ENCODE results near the gene CBR1. TPM values are rescaled to one million over a fixed set of nuclear protein-coding genes. Genes with fewer than 3 reads are reported as not detected.

CBR1 gene
- total and polyA plus RNA-seq, 2 of the 13 experiments (the other 11 are each of a cell fraction or from before 2014, with no cell fraction given): 33.7 to 38.7 TPM

DNA sequence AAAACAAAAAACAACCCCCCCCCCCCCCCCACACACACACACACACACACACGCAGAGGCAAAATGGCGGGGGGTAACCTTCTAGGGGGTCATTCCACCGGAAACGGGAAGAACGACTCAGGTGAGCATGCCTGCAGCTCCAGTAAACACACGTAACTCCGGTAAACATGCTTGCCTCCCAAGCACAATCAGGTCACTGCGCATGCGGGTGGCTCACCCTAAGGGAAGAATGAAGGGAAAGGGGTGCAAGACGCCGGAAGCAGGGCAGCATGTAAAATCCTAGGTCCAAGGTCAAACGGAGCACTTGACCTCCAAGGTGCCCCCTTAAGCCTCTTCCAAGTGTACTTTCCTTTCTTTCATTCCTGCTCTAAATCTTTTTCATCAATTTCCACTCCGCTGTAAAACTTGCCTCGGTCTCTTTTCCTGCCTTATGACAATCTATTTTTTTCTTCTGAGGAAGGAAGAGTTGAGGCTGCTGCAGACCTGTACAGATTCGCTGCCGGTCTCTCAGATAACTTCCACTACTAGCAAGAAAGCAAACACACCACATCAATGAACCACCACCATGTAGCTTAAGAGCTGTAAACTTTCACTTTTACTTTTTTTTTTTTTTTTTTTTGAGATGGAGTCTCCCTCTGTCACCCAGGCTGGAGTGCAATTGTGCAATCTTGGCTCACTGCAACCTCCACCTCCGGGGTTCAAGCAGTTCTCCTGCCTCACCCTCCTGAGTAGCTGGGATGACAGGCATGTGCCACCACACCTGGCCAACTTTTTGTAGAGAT, 44.0 kb downstream of the CBR1 start (continued):
- TF ChIP-seq, protein P1, sequence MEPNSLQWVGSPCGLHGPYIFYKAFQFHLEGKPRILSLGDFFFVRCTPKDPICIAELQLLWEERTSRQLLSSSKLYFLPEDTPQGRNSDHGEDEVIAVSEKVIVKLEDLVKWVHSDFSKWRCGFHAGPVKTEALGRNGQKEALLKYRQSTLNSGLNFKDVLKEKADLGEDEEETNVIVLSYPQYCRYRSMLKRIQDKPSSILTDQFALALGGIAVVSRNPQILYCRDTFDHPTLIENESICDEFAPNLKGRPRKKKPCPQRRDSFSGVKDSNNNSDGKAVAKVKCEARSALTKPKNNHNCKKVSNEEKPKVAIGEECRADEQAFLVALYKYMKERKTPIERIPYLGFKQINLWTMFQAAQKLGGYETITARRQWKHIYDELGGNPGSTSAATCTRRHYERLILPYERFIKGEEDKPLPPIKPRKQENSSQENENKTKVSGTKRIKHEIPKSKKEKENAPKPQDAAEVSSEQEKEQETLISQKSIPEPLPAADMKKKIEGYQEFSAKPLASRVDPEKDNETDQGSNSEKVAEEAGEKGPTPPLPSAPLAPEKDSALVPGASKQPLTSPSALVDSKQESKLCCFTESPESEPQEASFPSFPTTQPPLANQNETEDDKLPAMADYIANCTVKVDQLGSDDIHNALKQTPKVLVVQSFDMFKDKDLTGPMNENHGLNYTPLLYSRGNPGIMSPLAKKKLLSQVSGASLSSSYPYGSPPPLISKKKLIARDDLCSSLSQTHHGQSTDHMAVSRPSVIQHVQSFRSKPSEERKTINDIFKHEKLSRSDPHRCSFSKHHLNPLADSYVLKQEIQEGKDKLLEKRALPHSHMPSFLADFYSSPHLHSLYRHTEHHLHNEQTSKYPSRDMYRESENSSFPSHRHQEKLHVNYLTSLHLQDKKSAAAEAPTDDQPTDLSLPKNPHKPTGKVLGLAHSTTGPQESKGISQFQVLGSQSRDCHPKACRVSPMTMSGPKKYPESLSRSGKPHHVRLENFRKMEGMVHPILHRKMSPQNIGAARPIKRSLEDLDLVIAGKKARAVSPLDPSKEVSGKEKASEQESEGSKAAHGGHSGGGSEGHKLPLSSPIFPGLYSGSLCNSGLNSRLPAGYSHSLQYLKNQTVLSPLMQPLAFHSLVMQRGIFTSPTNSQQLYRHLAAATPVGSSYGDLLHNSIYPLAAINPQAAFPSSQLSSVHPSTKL (CRISPR knock-in tag; IDR thresholded peaks at IDR 0.05): no peak
- no peak for TF ChIP-seq KAT2B (IDR thresholded peaks at IDR 0.05; ENCODE audit: borderline replicate concordance, low read depth, low read length)
- TF ChIP-seq, protein P2, sequence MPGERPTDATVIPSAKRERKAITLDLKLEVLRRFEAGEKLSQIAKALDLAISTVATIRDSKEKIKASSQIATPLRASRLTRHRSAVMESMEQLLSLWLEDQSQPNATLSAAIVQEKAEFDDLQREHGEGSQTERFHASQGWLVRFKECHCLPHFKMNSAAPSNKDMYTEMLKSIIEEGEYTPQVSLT (CRISPR knock-in tag; IDR thresholded peaks at IDR 0.05; ENCODE audit: borderline replicate concordance, low read depth): no peak
- TF ChIP-seq ZSCAN21 (CRISPR knock-in tag; IDR thresholded peaks at IDR 0.05; ENCODE audit: borderline replicate concordance): no peak
- no peak; the same call in 1 of the 2 replicates for TF ChIP-seq MXD4 (CRISPR knock-in tag; IDR thresholded peaks at IDR 0.05)
- no peak for TF ChIP-seq ZNF253 (CRISPR knock-in tag; IDR thresholded peaks at IDR 0.05; ENCODE audit: borderline replicate concordance)
- TF ChIP-seq ZNF234 (CRISPR knock-in tag; conservative IDR thresholded peaks at IDR 0.05): no peak
- no peak for TF ChIP-seq ZNF737 (CRISPR knock-in tag; IDR thresholded peaks at IDR 0.05; ENCODE audit: borderline replicate concordance)
- TF ChIP-seq RXRA (CRISPR knock-in tag; IDR thresholded peaks at IDR 0.05): 0 out of 2 replicates have a peak, but pooled peaks have one; percentile 9
- TF ChIP-seq, protein P3, sequence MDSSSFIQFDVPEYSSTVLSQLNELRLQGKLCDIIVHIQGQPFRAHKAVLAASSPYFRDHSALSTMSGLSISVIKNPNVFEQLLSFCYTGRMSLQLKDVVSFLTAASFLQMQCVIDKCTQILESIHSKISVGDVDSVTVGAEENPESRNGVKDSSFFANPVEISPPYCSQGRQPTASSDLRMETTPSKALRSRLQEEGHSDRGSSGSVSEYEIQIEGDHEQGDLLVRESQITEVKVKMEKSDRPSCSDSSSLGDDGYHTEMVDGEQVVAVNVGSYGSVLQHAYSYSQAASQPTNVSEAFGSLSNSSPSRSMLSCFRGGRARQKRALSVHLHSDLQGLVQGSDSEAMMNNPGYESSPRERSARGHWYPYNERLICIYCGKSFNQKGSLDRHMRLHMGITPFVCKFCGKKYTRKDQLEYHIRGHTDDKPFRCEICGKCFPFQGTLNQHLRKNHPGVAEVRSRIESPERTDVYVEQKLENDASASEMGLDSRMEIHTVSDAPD (CRISPR knock-in tag; IDR thresholded peaks at IDR 0.05): no peak
- TF ChIP-seq, protein P4, sequence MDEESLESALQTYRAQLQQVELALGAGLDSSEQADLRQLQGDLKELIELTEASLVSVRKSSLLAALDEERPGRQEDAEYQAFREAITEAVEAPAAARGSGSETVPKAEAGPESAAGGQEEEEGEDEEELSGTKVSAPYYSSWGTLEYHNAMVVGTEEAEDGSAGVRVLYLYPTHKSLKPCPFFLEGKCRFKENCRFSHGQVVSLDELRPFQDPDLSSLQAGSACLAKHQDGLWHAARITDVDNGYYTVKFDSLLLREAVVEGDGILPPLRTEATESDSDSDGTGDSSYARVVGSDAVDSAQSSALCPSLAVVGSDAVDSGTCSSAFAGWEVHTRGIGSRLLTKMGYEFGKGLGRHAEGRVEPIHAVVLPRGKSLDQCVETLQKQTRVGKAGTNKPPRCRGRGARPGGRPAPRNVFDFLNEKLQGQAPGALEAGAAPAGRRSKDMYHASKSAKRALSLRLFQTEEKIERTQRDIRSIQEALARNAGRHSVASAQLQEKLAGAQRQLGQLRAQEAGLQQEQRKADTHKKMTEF (CRISPR knock-in tag; IDR thresholded peaks at IDR 0.05): no peak
- TF ChIP-seq MED13 (CRISPR knock-in tag; IDR thresholded peaks at IDR 0.05): no peak
- no peak for TF ChIP-seq KDM6A (CRISPR knock-in tag; IDR thresholded peaks at IDR 0.05; ENCODE audit: low read depth)
- no peak for TF ChIP-seq MBD4 (IDR thresholded peaks at IDR 0.05; ENCODE audit: borderline replicate concordance, low read length)
- TF ChIP-seq PHF20 (CRISPR knock-in tag; IDR thresholded peaks at IDR 0.05): no peak
- TF ChIP-seq CEBPG (CRISPR knock-in tag; IDR thresholded peaks at IDR 0.05): peak; percentile 56; the same call in 1 of the 2 replicates
- no peak for TF ChIP-seq HIVEP1 (CRISPR knock-in tag; IDR thresholded peaks at IDR 0.05)
- TF ChIP-seq ISL2 (CRISPR knock-in tag; IDR thresholded peaks at IDR 0.05): no peak
- no peak for TF ChIP-seq YEATS4 (CRISPR knock-in tag; IDR thresholded peaks at IDR 0.05; ENCODE audit: borderline replicate concordance)
- no peak for TF ChIP-seq TP53 (CRISPR knock-in tag; conservative IDR thresholded peaks at IDR 0.05)
- TF ChIP-seq BRD4 (CRISPR knock-in tag; IDR thresholded peaks at IDR 0.05): no peak
